GM23338 (cell line): ENCODE results near the gene SCFD2. TPM values are rescaled to one million over a fixed set of nuclear protein-coding genes. Genes with fewer than 3 reads are reported as not detected.

Source experiments
- ATAC-seq: fragments of 200-7000 bp; cut with Tn5 transposase; 3 replicates; pipeline ENCODE4 v1.9.1; 2020
- DNase-seq: peaks from one replicate; pipeline ENCODE4 v3.0.0-alpha.2; 2015; ENCODE audit warnings: low spot score
- H2AFZ ChIP-seq: fragments of 200-600 bp; sonication (generic); 2 replicates; pipeline ENCODE4 v1.8.0; 2016; ENCODE audit warnings: antibody characterized with exemption, mild to moderate bottlenecking, moderate library complexity
- H3F3A ChIP-seq: fragments of 200-600 bp; sonication (generic); replicated peaks from 2 replicates; pipeline ENCODE4 v1.8.0; 2017; ENCODE audit warnings: antibody characterized with exemption, mixed run types, low read depth
- H3K27ac ChIP-seq: fragments of 200-600 bp; sonication (generic); 2 replicates; pipeline ENCODE4 v1.6.1; 2016; ENCODE audit warnings: low read depth
- H3K27me3 ChIP-seq: fragments of 200-600 bp; sonication (generic); 2 replicates; pipeline ENCODE4 v1.8.0; 2016; ENCODE audit warnings: mild to moderate bottlenecking, mixed run types, moderate library complexity; ENCODE audit not compliant: insufficient read depth
- H3K36me3 ChIP-seq: fragments of 200-600 bp; sonication (generic); 2 replicates; pipeline ENCODE4 v1.8.0; 2016; ENCODE audit warnings: mild to moderate bottlenecking; ENCODE audit not compliant: insufficient read depth
- H3K4me1 ChIP-seq: fragments of 200-600 bp; sonication (generic); 2 replicates; pipeline ENCODE4 v1.8.0; 2016; ENCODE audit warnings: mild to moderate bottlenecking, moderate library complexity; ENCODE audit not compliant: insufficient read depth
- H3K4me2 ChIP-seq: fragments of 200-600 bp; sonication (generic); 2 replicates; pipeline ENCODE4 v1.7.1; 2017; ENCODE audit warnings: mixed run types
- H3K4me3 ChIP-seq: fragments of 200-600 bp; sonication (generic); 2 replicates; pipeline ENCODE4 v1.6.1; 2016; ENCODE audit warnings: mixed run types
- H3K79me2 ChIP-seq: fragments of 200-600 bp; sonication (generic); replicated peaks from 2 replicates; pipeline ENCODE4 v1.8.0; 2017; ENCODE audit warnings: mild to moderate bottlenecking; ENCODE audit not compliant: insufficient read depth
- H3K9me2 ChIP-seq: fragments of 200-600 bp; sonication (generic); 2 replicates; pipeline ENCODE4 v1.8.0; 2017; ENCODE audit not compliant: insufficient read depth
- H4K20me1 ChIP-seq: fragments of 200-600 bp; sonication (generic); replicated peaks from 2 replicates; pipeline ENCODE4 v1.8.0; 2017; ENCODE audit warnings: mild to moderate bottlenecking; ENCODE audit not compliant: insufficient read depth
- H3K27ac Mint-ChIP-seq: 2 replicates; pipeline ENCODE4 v1.8.0; 2020; ENCODE audit warnings: inconsistent platforms, mild to moderate bottlenecking, moderate library complexity, mixed read lengths
- H3K27me3 Mint-ChIP-seq: 3 replicates; pipeline ENCODE4 v1.8.0; 2022; ENCODE audit warnings: low read depth, mild to moderate bottlenecking, moderate library complexity, mixed read lengths, inconsistent platforms; ENCODE audit not compliant: insufficient read depth, poor library complexity
- H3K36me3 Mint-ChIP-seq: 3 replicates; pipeline ENCODE4 v1.8.0; 2021; ENCODE audit warnings: low read depth, mild to moderate bottlenecking, inconsistent platforms, moderate library complexity, mixed read lengths
- H3K4me1 Mint-ChIP-seq: 3 replicates; pipeline ENCODE4 v1.8.0; 2020; ENCODE audit warnings: mild to moderate bottlenecking, inconsistent platforms, mixed read lengths
- H3K4me3 Mint-ChIP-seq: 3 replicates; pipeline ENCODE4 v1.8.0; 2021; ENCODE audit warnings: moderate library complexity, mild to moderate bottlenecking, inconsistent platforms, mixed read lengths
- H3K9me3 Mint-ChIP-seq: 3 replicates; pipeline ENCODE4 v1.8.0; 2020; ENCODE audit warnings: moderate library complexity, mild to moderate bottlenecking, inconsistent platforms, mixed read lengths
- CREB1 ChIP-seq: fragments of 250-450 bp; sonication (Bioruptor Pico); IDR thresholded peaks from 2 replicates; pipeline ENCODE4 v1.5.0; 2020; ENCODE audit warnings: low read depth, mild to moderate bottlenecking, moderate library complexity
- EZH2 ChIP-seq: fragments of 200-600 bp; sonication (generic); IDR thresholded peaks from one replicate; pipeline ENCODE4 v1.8.0; 2017; ENCODE audit warnings: antibody characterized with exemption, mild to moderate bottlenecking, low read depth; ENCODE audit not compliant: unreplicated experiment
- EZH2phosphoT487 ChIP-seq: fragments of 200-600 bp; sonication (generic); IDR thresholded peaks from one replicate; pipeline ENCODE4 v1.8.1; 2018; ENCODE audit warnings: antibody characterized with exemption; ENCODE audit not compliant: unreplicated experiment
- JUNB ChIP-seq: IDR thresholded peaks from one replicate; pipeline ENCODE4 v1.6.1; 2016; ENCODE audit warnings: antibody characterized with exemption; ENCODE audit not compliant: unreplicated experiment
- NANOG ChIP-seq: IDR thresholded peaks from 2 replicates; pipeline ENCODE4 v1.6.1; 2016; ENCODE audit warnings: antibody characterized with exemption, borderline replicate concordance
- POLR2AphosphoS5 ChIP-seq: IDR thresholded peaks from 2 replicates; pipeline ENCODE4 v1.6.1; 2016; ENCODE audit warnings: antibody characterized with exemption, low read depth
- REST ChIP-seq: IDR thresholded peaks from one replicate; pipeline ENCODE4 v1.6.1; 2018; ENCODE audit warnings: antibody characterized with exemption; ENCODE audit not compliant: unreplicated experiment
- STAT1 ChIP-seq: IDR thresholded peaks from one replicate; pipeline ENCODE4 v1.6.1; 2016; ENCODE audit warnings: antibody characterized with exemption; ENCODE audit not compliant: unreplicated experiment
- ZNF331 ChIP-seq: fragments of 250-450 bp; sonication (Bioruptor Pico); IDR thresholded peaks from 2 replicates; pipeline ENCODE4 v1.5.0; 2020; ENCODE audit warnings: low read depth, mild to moderate bottlenecking, moderate library complexity
- ZNF462 ChIP-seq: fragments of 250-450 bp; sonication (Bioruptor Pico); IDR thresholded peaks from 2 replicates; pipeline ENCODE4 v1.5.0; 2020; ENCODE audit warnings: mild to moderate bottlenecking, moderate library complexity
- polyA plus RNA-seq: library from polyadenylated mRNA; unstranded; fragments of >200 nt; fragmentation: Nextera tagmentation; extraction: Ambion mirVana; gene quantifications from 2 replicates; pipeline ENCODE4 v1.2.1, GENCODE V29; 2016
- total RNA-seq: library from RNA; depleted of rRNA; stranded (reverse); fragments of >200 nt; shearing (Covaris generic); gene quantifications from 2 replicates; pipeline ENCODE4 v1.2.3, GENCODE V29; 2014
- TF ChIP-seq, protein P1 (sequence below): IDR thresholded peaks from 2 replicates; pipeline ENCODE4 v1.6.1; 2016; ENCODE audit warnings: antibody characterized with exemption
- TF ChIP-seq, protein P2 (sequence below), 2 experiments: fragments of 200-600 bp in 1 of 2; sonication (generic) in 1 of 2; conservative IDR thresholded peaks; 2 replicates each; pipeline versions ENCODE4 v1.5.1 to v1.6.1; 2016 to 2017; ENCODE audit warnings: antibody characterized with exemption in 2 of 2, low read depth in 2 of 2, mild to moderate bottlenecking in 2 of 2, moderate library complexity in 1 of 2

SCFD2 gene
- total and polyA plus RNA-seq, 2 experiments from 2014 or later = 5.7 to 17.5 TPM

- no peaks in the 10 kb centered on the region; the same call in 1 of the 2 replicates for H3K36me3 ChIP-seq
These were observed 194.1 kb downstream of the SCFD2 start for GRCh38 chr4:53171797-53172196.

More at GRCh38 chr4:53171797-53172196, 194.1 kb downstream of the SCFD2 start:
- no peak overlapping the region for H3K4me3 ChIP-seq
- H3F3A ChIP-seq = no peaks in the 10 kb centered on the region
- H2AFZ ChIP-seq = no peak overlapping the region
- no peaks in the 10 kb centered on the region for H3K27me3 ChIP-seq
- H3K9me2 ChIP-seq = no peaks in the 10 kb centered on the region; the same call in 1 of the 2 replicates
- Mint-ChIP-seq H3K27ac (no peak overlapping the region), H3K4me1 (no peaks in the 10 kb centered on the region), H3K27me3 (no peaks in the 10 kb centered on the region), H3K4me3 (no peak overlapping the region), H3K36me3 (peaks cover 5% of the 10 kb centered on the region), H3K9me3 (peaks cover 9% of the 10 kb centered on the region)
- no peak overlapping the region for H3K27ac ChIP-seq
- H3K4me1 ChIP-seq = no peaks in the 10 kb centered on the region
- no peak for DNase-seq
- no peak overlapping the region for H3K4me2 ChIP-seq
- no peaks in the 10 kb centered on the region for H3K79me2 ChIP-seq
- no peak for ATAC-seq
- H4K20me1 ChIP-seq = no peaks in the 10 kb centered on the region
- TF ChIP-seq NANOG (no peak), REST (no peak), EZH2 (no peak), CREB1 (CRISPR knock-in tag) (no peak), POLR2AphosphoS5 (no peak), JUNB (no peak), EZH2phosphoT487 (no peak), ZNF331 (no peak), ZNF462 (no peak), STAT1 (no peak)
- TF ChIP-seq, protein P1, sequence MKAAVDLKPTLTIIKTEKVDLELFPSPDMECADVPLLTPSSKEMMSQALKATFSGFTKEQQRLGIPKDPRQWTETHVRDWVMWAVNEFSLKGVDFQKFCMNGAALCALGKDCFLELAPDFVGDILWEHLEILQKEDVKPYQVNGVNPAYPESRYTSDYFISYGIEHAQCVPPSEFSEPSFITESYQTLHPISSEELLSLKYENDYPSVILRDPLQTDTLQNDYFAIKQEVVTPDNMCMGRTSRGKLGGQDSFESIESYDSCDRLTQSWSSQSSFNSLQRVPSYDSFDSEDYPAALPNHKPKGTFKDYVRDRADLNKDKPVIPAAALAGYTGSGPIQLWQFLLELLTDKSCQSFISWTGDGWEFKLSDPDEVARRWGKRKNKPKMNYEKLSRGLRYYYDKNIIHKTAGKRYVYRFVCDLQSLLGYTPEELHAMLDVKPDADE = no peak
- TF ChIP-seq, protein P2, sequence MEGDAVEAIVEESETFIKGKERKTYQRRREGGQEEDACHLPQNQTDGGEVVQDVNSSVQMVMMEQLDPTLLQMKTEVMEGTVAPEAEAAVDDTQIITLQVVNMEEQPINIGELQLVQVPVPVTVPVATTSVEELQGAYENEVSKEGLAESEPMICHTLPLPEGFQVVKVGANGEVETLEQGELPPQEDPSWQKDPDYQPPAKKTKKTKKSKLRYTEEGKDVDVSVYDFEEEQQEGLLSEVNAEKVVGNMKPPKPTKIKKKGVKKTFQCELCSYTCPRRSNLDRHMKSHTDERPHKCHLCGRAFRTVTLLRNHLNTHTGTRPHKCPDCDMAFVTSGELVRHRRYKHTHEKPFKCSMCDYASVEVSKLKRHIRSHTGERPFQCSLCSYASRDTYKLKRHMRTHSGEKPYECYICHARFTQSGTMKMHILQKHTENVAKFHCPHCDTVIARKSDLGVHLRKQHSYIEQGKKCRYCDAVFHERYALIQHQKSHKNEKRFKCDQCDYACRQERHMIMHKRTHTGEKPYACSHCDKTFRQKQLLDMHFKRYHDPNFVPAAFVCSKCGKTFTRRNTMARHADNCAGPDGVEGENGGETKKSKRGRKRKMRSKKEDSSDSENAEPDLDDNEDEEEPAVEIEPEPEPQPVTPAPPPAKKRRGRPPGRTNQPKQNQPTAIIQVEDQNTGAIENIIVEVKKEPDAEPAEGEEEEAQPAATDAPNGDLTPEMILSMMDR (conservative IDR thresholded peaks at IDR 0.05; ENCODE audit: low read depth in 2 of 2) = no peak
